Prostate gland (tissue), 2 donors: ENCODE results near the gene AUTS2. TPM values are rescaled to one million over a fixed set of nuclear protein-coding genes. Genes with fewer than 3 reads are reported as not detected.

ENCODE experiments used
- DNase-seq: peaks from one replicate; pipeline ENCODE4 v3.0.0-alpha.2; 2019; ENCODE audit warnings: low spot score
- H3K27ac ChIP-seq, 2 donors: fragments of 200-600 bp; sonication (generic); 2 replicates each; pipeline ENCODE4 v1.5.1; 2017 to 2019
- H3K27me3 ChIP-seq: fragments of 200-600 bp; sonication (generic); replicated peaks from 2 replicates; pipeline ENCODE4 v1.5.1; 2019; ENCODE audit not compliant: insufficient read depth
- H3K36me3 ChIP-seq, 2 donors: fragments of 200-600 bp; sonication (generic); 1 replicate in 1 of 2; 2 replicates in 1 of 2; pipeline versions ENCODE4 v1.5.1 to v1.8.1; 2017 to 2019
- H3K4me1 ChIP-seq: fragments of 200-600 bp; sonication (generic); replicated peaks from 2 replicates; pipeline ENCODE4 v1.5.1; 2019
- H3K4me3 ChIP-seq, 2 donors: fragments of 200-600 bp; sonication (generic); 2 replicates each; pipeline ENCODE4 v1.5.1; 2017 to 2019
- H3K9me3 ChIP-seq: fragments of 200-600 bp; sonication (generic); 2 replicates; pipeline ENCODE4 v1.5.1; 2017
- POLR2A ChIP-seq: fragments of 450-650 bp; IDR thresholded peaks from one replicate; pipeline ENCODE4 v1.6.1; 2016; ENCODE audit warnings: antibody characterized with exemption, mild to moderate bottlenecking
- POLR2AphosphoS5 ChIP-seq: sonication (generic); formaldehyde crosslinking; IDR thresholded peaks from one replicate; pipeline ENCODE4 v1.6.1; 2017; ENCODE audit warnings: antibody characterized with exemption
- WGBS: methylation state at CpG from one replicate; pipeline ENCODE4 v1.1.5; 2018; 5-methylcytosine and 5-hydroxymethylcytosine counted together
- intact Hi-C: fragments of 100-400 bp; cut with DNase I; formaldehyde crosslinking; loops from one replicate; pipeline ENCODE4 v1.14.2; 2022
- total RNA-seq, 2 donors: library from RNA; depleted of rRNA; stranded (reverse); fragments of >200 nt; gene quantifications; one replicate each; pipeline ENCODE4 v1.1.0, GENCODE V29; 2016
- TF ChIP-seq, protein P1 (sequence below), 4 experiments: fragments of 200-600 bp in 2 of 4; fragments of 450-650 bp in 2 of 4; sonication (generic) in 2 of 4; IDR thresholded peaks; 1 replicate in 3 of 4; 2 replicates in 1 of 4; pipeline ENCODE4 v1.5.1; 2016 to 2019; ENCODE audit warnings: antibody characterized with exemption in 4 of 4, mild to moderate bottlenecking in 2 of 4, moderate library complexity in 2 of 4

The AUTS2 gene
- total RNA-seq, 2 donors from 2014 or later, result 25.0 to 55.2 TPM

DNA sequence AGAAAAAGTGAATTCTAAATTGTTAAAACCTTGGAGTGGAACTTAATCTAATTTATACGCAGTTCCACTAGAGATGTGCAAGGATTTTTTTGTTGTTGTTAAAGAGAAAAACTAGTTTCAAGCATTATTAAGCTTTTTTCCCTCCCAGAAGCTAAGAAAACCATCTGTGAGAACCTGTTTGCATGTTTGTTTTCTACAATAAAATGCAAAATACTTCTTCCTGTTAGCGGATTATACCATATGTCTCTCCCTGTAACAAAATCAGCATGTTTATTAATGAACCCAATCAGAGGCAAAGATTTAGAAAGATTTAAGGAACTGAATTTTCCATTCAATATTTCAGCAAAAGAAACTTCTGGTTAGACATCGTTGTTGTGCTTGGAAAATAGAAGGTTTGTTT lies 953.9 kb downstream of the AUTS2 start:
- DNase-seq, result no peak
- intact Hi-C loops, result no loop called here
- 47% methylated on average over 3 of the region's 3 CpGs for WGBS
- Histone ChIP-seq H3K4me3 (no peak overlapping the region), H3K27ac (no peak overlapping the region), H3K27me3 (no peaks in the 10 kb centered on the region), H3K36me3 (no peaks in the 10 kb centered on the region), H3K4me1 (no peaks in the 10 kb centered on the region), H3K9me3 (no peaks in the 10 kb centered on the region)
- TF ChIP-seq, protein P1, sequence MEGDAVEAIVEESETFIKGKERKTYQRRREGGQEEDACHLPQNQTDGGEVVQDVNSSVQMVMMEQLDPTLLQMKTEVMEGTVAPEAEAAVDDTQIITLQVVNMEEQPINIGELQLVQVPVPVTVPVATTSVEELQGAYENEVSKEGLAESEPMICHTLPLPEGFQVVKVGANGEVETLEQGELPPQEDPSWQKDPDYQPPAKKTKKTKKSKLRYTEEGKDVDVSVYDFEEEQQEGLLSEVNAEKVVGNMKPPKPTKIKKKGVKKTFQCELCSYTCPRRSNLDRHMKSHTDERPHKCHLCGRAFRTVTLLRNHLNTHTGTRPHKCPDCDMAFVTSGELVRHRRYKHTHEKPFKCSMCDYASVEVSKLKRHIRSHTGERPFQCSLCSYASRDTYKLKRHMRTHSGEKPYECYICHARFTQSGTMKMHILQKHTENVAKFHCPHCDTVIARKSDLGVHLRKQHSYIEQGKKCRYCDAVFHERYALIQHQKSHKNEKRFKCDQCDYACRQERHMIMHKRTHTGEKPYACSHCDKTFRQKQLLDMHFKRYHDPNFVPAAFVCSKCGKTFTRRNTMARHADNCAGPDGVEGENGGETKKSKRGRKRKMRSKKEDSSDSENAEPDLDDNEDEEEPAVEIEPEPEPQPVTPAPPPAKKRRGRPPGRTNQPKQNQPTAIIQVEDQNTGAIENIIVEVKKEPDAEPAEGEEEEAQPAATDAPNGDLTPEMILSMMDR (IDR thresholded peaks at IDR 0.05), result no peak
- TF ChIP-seq POLR2AphosphoS5, result no peak

DNA sequence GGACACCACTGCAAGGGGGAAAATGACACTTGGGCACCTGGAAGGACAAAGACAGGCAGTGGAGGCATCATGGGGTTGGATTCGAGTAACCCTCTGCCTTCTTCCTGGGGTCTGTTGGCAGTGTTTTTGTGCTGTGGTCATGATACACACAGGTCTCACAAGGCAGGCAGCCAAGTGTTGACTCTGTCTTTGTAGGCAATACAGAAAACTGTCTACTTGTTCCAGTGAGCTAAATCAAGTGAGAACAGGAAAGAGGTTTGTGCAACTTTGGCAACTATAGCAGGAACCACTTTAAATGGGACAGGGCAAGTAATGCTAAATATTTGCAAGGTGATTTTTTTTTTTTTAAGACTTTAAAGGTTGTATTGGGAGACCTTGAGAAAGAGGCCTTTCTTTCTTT lies 955.1 kb downstream of the AUTS2 start:
- intact Hi-C loops, result no loop called here
- Histone ChIP-seq H3K27ac (peak overlapping the region in 1 of 2 donors; percentile 37), H3K9me3 (no peaks in the 10 kb centered on the region), H3K4me1 (no peaks in the 10 kb centered on the region), H3K36me3 (no peaks in the 10 kb centered on the region), H3K4me3 (no peak overlapping the region), H3K27me3 (no peaks in the 10 kb centered on the region)
- WGBS, result 45% methylated on average over 1 of the region's 1 CpG
- TF ChIP-seq, protein P1 (IDR thresholded peaks at IDR 0.05), result no peak
- TF ChIP-seq POLR2AphosphoS5 (peak; percentile 73), POLR2A (no peak)
- peak; percentile 80 for DNase-seq

DNA sequence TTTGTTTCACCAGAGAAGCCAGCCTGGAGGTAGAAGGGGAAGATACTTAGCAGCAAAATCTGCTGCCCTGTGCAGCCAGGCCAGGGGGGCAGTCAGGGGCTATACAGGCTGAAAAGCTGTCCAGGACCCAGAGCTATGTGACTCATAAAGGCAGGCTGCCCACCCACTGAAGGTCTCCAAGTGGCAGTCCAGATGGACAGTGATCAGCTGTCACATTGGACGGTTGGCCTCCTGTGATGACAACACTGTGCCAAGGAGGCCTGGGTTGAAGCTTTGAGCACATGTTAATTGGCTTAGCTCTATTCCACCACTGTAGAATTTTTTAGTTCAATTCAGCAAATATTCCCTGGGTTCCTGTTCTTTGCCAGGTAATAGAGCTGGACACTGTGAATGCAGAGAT lies 956.4 kb downstream of the AUTS2 start:
- no peaks in the 10 kb centered on the region for H3K9me3 ChIP-seq
- H3K36me3 ChIP-seq, result no peaks in the 10 kb centered on the region
- H3K27ac ChIP-seq, result no peak overlapping the region
- no peaks in the 10 kb centered on the region for H3K27me3 ChIP-seq
- intact Hi-C loops, result no loop called here
- 94% methylated on average over 1 of the region's 1 CpG for WGBS
- no peak for DNase-seq
- TF ChIP-seq POLR2A, result no peak
- TF ChIP-seq, protein P1 (IDR thresholded peaks at IDR 0.05), result no peak
- no peak for TF ChIP-seq POLR2AphosphoS5
- no peak overlapping the region for H3K4me3 ChIP-seq
- no peaks in the 10 kb centered on the region for H3K4me1 ChIP-seq

DNA sequence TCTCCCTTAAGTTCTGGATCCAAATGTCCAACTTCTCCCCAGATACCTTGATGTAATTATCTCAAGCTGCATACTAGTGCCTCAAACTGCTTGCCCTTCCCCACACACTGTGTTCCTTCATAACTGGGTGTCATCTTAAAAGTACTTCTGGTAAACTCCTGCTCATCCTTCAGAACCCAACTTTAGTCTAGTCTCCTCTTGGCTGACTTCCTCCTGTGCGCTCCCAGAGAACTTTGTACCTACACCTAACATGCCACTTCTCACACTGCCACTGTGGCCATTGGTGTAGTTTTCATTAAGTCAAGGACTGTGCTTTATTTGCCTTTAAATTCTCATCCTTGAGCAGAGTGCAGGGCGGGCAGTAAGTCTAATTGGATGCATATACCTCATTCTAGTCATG lies 958.5 kb downstream of the AUTS2 start:
- Histone ChIP-seq H3K4me1 (no peaks in the 10 kb centered on the region), H3K27ac (no peak overlapping the region), H3K4me3 (no peak overlapping the region), H3K9me3 (no peaks in the 10 kb centered on the region), H3K27me3 (no peaks in the 10 kb centered on the region), H3K36me3 (no peaks in the 10 kb centered on the region)
- WGBS, result 100% methylated on average over 2 of the region's 2 CpGs
- intact Hi-C loops, result no loop called here
- DNase-seq, result no peak
- no peak for TF ChIP-seq POLR2AphosphoS5
- TF ChIP-seq, protein P1 (IDR thresholded peaks at IDR 0.05), result no peak
- TF ChIP-seq POLR2A, result no peak

DNA sequence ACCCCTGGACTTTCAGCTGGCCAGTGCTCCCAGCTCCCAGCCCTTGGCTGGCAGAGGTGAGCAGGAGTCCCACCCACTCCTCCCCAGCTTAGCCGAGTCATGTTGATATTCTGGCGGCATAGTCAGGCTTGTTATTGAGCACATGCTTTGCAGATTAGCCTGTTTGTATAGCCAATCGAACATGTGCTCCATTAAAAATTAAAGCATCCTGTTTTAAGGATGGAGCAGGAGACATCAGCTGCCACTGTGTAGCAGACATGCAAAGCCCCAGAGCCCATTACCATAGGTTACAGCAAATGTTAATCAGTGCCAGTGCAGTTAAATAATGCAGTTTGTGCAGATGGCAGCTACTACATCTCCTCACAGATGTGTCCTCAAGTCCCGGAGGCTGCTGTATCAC lies 959.1 kb downstream of the AUTS2 start:
- H3K27ac ChIP-seq, result no peak overlapping the region
- 82% methylated on average over 4 of the region's 4 CpGs for WGBS
- intact Hi-C loops, result no loop called here
- H3K9me3 ChIP-seq, result no peaks in the 10 kb centered on the region
- no peak for DNase-seq
- H3K27me3 ChIP-seq, result no peaks in the 10 kb centered on the region
- no peaks in the 10 kb centered on the region for H3K36me3 ChIP-seq
- no peaks in the 10 kb centered on the region for H3K4me1 ChIP-seq
- no peak for TF ChIP-seq POLR2AphosphoS5
- TF ChIP-seq, protein P1 (IDR thresholded peaks at IDR 0.05), result no peak
- H3K4me3 ChIP-seq, result no peak overlapping the region
